Activated CD8-positive, alpha-beta memory T cell treated with anti-CD3 and anti-CD28 coated beads, Interleukin-2, amount 50 U/mL, for 1 hour (primary cell): ENCODE results near the gene VCL.

Experiments
- DNase-seq: peaks from one replicate; pipeline ENCODE4 v3.0.0-alpha.2; 2020; ENCODE audit errors: extremely low read depth

Gene VCL

DNA sequence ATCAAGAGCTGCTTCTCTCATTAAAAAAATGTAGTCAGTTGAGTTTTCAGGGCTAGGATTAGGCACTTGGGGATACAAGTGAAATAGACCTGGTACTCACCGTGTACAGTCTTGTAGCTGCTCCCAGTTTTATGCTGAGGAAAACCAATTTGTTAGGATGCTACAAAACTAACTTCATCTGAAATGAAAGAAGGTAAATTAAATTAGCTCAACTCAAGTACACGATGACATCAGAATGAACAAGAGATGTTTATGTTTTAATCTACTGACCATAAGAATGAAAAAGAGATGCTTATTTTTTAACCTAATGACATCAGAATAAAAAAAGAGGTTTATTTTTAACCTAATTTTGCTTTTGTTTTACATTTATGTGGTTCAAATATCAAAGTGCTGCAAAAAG lies 79.0 kb downstream of the VCL start:
- no peak for DNase-seq

DNA sequence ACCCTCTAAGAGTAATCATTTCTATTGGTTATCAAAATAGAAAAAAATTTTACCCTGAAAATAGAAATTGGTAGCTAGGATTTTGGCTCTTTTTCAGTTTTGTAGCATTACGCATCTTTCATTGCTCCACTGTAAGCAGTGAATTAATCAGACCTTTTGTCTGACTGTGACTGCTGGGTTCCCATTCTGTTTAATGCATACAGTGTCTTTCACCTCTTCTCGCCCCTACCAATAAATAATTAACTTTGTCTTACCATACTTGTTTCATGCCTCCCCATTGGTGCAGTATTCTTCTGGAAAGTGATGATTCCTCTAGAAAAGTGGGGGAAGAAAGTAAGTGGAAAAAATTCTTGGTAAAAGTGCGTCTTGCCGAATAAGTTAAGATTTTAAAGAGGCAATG lies 79.5 kb downstream of the VCL start:
- DNase-seq, result no peak

DNA sequence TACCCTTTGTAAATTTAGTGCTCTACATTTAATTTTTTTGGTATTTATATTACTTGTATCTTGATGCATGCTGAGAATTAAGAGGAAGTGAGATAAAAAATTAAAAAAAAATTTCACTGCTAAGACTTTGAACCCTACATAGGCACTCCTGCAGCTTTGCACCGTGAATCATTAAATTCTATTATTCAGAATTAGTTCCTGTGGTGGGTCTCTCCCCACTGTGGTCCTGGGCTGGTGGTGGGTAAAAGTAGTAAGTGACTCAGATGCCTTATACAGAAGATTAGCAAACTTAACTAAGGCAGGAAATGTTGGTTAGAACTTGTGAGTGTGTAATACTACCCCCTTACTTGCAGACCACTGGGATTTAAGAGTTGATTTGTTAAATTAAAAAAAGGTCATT lies 80.1 kb downstream of the VCL start:
- no peak for DNase-seq

DNA sequence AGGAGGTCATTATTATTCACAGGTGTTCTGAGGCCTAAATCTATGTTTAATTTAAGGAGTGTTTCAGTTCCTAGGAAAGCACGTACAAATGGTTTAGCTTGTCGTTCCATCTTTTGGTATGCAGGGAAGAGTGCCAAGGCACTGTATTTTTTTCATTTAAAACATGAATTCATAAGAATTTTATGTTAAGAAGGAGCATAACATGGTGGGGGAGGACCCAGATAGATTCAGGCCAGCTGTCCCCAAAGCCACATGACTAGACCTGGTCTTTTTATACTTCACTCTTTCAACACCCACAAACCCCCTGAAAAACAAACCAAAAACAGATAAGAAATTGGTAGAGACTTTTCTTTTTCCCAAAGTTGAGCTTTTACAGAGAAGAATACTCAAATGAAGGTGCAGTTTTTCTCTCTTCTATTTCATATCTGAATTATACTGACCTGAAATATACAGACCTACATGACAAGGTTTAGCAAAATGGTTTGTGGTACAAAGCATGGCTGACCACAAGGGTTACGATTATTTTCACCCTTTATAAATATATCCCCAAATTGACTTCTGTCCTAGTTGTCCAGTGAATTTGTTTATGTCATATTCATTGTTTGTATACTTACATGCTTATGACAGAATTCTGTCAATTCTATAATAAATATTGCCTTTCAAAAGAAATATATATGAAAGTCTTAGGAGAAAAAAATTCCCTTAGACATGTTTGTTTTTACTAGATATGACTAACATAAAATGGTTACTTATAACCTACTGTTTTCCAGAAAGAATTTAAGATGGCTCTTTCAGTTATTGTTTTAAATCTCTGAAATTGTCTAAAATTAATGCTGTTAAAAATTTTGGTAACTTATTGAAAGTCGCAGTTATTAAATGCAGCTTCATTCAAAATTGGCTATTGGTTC lies 81.4 kb downstream of the VCL start:
- no peak for DNase-seq

DNA sequence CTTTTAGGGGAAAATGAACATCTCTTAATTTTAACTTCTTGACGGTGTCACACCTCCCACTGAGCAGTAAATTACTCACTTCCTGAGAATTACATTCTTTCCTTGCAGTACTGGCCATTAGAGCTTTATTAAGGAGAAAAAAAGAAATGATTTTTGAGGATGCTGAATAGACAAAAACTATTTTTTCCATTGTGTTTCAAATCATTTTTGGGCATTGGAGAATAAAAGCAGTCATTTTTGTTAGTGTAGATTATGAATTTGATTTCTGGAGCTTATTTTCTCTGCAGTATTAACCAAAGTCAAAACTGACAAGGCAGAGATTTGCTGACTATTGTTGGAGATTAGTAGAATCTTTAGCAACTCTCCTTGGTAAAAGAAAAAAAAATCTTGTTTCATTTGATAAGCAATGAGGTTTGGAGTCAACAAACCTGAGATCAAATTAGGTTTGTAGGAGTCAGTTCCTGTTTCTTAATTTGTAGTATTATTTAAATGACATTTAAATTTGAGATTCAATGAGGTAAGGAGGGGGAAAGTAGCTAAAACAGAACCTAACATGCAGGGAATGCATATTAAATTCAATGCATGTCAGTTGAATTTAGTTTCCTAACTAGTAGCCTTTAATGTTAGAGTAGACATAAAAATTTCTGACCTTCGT lies 82.1 kb downstream of the VCL start:
- DNase-seq, result no peak

DNA sequence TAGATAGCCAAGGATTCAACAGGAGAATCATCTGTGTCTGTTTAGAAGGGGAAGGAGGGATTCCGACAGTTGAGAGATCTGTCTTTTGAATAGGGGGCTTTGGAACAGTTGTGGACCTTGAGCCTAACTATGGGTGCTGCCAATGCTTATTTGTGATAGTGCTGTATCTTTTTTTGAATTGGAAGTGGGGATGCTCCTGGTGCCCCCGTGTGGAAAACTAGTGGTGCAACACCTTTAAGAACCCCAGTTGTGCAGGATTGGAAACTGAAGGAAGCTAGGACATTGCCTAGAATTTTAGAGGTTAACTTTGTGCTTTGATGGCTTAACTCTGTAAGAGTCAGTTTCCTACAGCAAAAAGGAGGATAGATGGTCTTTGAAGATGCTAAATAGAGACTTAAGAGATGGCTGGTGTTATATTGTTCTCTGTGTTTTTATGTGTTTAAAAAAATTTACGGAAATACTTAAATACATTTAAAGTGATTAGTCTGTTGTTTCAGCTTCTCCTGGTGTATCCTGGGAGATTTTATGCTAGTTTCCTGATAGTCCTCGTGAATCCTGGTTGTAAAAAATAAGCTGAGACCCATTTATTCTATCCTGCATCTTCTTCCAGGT lies 83.4 kb downstream of the VCL start:
- DNase-seq, result no peak

DNA sequence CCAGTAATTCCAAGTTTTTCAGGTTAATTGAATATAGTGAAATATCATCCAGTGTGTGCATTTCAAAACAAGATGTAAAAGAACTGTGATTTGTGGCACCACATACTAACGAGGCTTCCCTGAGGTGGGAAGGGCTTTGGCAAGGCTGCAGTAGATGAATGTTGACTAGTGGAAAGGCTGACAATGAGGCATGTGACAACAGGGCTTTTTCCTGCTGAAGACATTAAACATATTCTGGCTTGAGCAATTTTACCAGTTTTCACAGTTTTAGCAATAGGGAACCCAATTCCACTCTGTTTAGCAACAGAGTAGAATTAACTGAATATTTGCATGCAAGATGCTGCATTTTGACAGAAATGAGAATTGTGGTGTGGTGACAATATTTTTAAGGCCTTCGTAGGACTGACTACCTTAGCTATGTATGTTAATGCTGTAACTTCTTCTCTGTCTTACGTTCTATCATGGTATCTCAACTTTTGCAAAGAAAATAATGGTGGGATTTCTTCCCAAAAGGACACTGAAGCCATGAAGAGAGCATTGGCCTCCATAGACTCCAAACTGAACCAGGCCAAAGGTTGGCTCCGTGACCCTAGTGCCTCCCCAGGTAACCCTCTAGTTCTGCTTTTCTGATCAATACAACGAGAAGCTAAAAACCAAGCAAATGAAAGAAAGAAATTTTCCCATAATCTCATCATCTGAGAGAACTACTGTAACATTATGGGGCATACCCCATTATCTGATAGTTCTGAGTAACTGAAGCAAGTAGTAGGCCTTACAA lies 84.2 kb downstream of the VCL start:
- no peak for DNase-seq

DNA sequence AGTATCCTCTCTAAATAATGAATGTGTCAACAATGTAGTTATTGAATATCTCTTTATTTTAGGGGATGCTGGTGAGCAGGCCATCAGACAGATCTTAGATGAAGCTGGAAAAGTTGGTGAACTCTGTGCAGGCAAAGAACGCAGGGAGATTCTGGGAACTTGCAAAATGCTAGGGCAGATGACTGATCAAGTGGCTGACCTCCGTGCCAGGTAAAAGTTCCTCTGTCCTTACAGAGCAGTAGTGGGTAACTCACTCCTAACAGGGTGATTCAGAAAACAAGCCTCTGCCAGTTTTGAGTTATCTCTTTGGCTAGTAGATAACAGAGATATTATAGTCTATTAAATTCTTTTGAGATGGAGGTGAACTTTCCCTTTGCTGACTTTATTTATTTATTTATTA lies 85.4 kb downstream of the VCL start:
- DNase-seq, result no peak

DNA sequence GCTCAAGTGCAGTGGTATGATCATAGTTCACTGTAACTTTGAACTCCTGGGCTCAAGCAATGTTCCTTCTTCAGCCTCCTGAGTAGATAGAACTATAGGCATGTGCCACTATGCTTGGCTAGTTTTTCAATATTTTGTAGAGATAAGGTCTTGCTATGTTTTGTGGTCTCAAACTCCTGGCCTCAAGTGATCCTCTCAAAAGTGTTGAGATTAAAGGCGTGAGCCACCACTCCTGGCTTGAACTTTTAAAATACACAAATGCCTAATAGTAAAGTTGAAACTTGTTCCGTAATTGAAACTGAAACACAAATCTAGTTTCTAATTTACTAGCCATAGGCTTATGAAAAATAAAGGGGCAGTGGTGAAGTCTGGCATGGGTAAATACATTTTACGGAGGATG lies 87.0 kb downstream of the VCL start:
- DNase-seq, result no peak

DNA sequence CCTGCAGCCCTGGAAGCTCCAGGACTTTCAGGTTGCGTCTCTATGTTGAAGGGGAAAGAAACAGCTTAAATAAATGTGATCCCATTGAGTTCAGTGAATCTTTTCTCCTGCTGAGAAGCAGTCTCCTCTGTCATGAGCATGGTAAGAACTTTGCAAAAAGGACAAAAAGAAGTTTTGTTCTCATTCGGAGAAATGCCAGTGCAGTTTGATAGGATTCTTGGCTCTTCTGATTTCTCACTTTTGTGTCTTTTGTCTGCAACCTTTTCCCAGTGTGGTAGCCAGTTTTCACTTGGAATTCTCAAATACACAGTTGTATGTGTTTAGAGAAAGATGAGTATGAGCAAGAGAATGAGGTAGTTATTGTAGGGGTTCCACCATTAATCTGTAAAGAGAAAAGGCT lies 88.4 kb downstream of the VCL start:
- DNase-seq, result no peak

DNA sequence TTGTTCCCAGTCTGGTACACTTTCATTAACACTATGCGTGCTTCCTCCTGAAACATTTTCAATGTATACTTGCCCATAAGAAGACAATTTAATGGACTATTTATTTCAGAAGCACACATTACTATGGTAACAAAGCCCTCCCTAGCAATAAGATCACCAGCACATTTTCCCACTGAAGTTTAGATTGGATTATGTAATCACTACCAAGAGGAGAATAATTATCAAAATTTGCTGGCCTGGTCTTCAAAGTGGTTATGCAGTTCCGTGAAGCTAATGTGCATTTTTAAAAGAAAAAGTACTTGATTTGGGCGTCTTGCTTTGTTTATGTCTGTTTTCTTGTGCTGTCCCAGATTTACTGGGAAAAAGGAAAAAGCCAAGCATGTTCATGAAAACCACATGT lies 90.8 kb downstream of the VCL start:
- no peak for DNase-seq

DNA sequence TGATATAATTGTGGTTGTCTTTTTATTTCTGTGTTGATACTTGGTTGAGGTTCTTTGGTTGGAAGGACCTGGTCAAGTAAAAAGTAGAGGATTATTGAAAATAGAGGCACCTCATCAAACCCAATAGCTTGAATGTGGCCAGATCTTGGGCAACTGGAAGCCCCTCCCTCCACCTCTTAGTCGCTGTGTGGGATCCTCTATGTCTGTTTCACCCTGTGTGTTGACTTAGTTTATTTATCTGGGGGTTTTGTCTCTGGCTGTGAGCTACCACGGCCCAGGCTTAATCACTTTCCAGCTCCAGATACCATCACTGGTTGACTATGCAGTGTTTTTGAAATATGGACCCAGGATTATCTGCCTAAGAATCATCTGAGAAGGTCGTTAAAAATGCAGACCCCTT lies 94.5 kb downstream of the VCL start:
- no peak for DNase-seq

DNA sequence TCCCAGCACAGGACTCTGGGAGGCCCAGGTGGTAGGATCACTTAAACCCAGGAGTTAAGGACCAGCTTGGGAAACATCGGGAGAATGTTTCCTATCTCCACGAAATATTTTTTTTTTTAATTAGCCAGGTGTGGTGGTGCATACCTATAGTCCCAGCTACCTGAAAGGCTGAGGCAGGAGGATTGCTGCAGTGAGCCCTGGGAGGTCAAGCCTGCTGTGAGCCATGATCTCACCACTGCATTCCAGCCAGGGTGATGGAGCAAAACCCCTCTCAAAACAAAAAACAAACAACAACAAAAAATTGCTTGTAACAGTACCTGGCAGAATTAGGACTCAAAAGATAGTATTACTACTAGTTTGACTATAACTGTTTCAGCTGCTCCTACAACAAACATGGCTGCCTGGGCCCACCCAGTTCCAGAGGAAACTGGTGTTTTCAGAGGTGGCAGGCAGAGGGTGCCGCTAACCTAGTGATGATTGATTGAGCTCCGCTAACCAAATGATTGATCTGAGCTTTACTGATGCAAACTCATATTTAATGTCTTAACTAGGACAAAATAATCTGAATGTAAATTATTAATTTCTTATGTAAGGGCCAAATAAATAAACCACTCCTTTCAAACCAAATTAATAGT lies 95.7 kb downstream of the VCL start:
- DNase-seq, result no peak

DNA sequence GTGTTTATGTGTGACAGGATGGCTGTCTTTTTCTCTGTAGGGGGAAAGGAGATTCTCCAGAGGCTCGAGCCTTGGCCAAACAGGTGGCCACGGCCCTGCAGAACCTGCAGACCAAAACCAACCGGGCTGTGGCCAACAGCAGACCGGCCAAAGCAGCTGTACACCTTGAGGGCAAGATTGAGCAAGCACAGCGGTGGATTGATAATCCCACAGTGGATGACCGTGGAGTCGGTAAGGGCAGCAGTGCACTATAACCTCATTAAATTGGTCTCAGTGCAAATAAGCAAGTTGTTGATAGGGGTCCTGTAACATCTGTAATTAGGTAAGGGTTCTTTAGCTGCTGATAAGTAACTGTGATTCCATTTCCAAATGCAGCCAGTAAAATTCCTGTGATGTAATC lies 96.3 kb downstream of the VCL start:
- DNase-seq, result no peak

DNA sequence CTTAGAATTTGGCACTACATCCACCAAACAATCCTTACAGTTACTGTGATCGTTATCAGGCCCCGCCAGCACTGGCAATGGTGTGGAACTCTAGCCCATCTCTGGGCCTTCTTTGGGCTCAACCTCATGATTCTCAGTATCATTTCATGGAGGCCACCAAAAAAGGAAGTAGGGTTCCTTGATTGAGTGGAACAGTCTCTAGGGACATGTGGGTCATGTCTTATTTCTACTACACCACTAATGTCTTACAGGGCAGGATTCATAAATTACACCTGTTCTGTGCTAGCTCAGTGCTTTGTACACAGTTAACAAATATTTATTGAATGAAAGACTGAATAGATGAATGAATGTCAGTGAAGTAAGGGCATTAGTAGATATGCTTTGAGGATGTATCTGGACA lies 98.9 kb downstream of the VCL start:
- no peak for DNase-seq

DNA sequence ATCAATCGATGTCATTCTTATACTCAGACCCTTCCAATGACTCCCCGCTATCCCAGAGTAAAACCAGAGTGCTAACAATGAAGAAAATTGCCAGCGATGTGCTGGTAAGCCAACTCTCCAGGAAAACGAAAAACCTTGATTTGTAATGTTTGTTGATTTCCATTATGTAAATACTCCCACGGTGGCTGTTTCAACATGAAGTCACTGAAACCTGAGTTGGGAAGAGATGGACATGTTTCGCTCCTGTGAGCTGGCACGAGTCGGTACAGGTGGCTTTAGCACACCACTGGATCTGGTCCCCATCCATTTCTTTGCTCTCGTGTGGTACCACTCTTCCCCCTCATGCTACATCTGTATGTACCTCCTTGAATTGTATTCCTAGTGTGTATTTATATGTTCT lies 99.9 kb downstream of the VCL start:
- no peak for DNase-seq

DNA sequence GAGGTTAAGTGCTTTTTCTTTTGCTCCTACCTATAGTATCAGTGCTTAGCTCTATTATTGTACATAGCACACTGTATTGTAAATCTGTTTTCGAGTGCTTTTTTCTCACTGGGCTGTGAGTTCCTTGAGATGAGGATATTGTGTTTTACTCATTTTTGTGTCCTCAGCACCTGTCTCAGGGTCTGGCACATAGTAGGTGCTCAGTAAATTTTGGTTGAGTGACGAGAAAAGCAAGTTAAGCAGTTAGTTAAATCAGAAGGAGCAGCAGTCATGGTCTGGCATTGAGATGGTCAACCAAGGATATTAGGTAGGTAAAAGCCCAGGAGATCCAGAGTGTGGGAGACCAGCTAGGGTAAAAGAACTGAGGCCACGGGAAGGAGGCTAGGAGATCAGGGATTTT lies 101.5 kb downstream of the VCL start:
- no peak for DNase-seq

DNA sequence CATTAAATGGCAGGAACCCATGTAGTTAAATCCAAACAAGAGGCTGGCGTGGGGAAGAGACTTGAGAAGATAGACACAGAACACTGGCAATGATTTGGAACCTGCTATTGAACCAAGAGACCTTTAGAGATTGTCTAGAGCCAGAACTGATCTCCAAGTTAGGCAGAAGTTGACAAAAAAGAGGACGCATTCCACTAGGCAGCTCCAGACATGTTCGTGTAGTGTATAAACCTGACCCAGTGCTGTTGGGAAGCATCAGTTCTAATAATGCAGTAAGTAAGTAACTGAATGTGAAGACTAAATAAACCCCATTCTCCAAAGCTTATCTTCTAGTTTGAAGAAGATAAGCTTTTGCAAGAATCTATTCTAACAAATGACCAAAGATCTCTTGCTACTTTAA lies 101.9 kb downstream of the VCL start:
- DNase-seq, result no peak

DNA sequence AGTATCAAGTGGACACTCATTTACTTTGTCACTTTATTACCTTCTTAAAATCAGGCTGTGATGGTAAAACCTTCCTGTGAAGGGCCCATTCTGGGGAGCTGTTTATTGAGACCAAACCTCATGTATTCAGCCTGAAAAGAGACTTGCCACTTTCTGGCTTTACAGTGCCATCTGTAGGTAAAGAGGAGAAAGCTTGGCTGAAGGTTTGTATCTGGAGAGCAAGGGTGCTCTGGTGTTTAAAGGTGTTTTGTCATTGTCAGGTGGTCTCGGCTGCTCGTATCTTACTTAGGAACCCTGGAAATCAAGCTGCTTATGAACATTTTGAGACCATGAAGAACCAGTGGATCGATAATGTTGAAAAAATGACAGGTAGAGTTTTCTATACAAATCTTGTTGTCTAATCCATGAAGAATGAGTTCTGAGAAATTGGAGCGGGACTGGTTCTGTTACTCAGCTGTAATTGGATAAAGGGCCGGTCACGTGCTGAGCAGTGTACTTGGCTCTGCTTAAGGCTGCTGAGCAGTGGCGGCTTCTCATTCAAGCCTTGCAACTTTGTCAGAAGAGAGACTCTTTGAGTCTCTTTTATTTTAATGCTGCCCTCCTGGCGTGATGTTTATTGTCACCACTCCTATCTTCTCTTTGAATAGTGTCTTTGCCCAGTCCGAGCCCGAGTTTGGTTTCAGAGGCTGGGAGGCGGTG lies 105.8 kb downstream of the VCL start:
- no peak for DNase-seq

DNA sequence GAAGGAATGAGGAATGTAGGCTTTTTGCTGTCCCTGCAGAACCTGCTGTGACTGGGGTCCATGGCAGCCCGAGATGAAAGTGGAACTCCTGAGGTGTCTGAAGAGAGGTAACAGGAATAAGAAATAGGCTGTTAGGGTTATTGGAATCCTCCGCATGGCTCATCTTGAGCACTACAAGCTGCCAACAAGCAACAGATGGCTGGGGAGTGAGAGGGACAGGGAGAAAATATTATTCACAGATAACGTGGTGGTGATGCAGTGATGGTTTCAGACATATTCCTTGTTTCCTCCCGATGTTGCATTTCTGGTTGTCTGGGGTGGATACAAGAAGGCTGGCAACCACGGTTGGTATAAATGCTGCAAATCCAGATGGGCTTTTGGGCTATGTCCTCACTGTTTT lies 106.6 kb downstream of the VCL start:
- no peak for DNase-seq

DNA sequence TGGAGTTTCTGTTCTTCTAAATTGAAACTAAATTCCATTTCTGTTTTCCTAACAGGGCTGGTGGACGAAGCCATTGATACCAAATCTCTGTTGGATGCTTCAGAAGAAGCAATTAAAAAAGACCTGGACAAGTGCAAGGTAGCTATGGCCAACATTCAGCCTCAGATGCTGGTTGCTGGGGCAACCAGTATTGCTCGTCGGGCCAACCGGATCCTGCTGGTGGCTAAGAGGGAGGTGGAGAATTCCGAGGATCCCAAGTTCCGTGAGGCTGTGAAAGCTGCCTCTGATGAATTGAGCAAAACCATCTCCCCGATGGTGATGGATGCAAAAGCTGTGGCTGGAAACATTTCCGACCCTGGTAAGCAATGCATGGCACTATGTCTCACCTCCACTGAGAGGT lies 107.1 kb downstream of the VCL start:
- no peak for DNase-seq
